ENCODE results near the gene SPTSSB.

- TF ChIP-seq, protein P1, sequence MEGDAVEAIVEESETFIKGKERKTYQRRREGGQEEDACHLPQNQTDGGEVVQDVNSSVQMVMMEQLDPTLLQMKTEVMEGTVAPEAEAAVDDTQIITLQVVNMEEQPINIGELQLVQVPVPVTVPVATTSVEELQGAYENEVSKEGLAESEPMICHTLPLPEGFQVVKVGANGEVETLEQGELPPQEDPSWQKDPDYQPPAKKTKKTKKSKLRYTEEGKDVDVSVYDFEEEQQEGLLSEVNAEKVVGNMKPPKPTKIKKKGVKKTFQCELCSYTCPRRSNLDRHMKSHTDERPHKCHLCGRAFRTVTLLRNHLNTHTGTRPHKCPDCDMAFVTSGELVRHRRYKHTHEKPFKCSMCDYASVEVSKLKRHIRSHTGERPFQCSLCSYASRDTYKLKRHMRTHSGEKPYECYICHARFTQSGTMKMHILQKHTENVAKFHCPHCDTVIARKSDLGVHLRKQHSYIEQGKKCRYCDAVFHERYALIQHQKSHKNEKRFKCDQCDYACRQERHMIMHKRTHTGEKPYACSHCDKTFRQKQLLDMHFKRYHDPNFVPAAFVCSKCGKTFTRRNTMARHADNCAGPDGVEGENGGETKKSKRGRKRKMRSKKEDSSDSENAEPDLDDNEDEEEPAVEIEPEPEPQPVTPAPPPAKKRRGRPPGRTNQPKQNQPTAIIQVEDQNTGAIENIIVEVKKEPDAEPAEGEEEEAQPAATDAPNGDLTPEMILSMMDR (conservative IDR thresholded peaks at IDR 0.05; ENCODE audit: low read length), result no peak
- TF ChIP-seq EZH2phosphoT487 (IDR thresholded peaks at IDR 0.05; ENCODE audit: borderline replicate concordance, low read depth, low read length), result no peak
Measured at GRCh38 chr3:161390200-161390599, 18.9 kb upstream of the SPTSSB start.
